ENCODE data around the gene CCDC148. TPM values are rescaled to one million over a fixed set of nuclear protein-coding genes. Genes with fewer than 3 reads are reported as not detected.

Gene CCDC148
- total and polyA plus RNA-seq, 2 donors (not counting 3 experiments of a cell fraction or from before 2014, with no cell fraction given) = 0.04 to 0.69 TPM

DNA sequence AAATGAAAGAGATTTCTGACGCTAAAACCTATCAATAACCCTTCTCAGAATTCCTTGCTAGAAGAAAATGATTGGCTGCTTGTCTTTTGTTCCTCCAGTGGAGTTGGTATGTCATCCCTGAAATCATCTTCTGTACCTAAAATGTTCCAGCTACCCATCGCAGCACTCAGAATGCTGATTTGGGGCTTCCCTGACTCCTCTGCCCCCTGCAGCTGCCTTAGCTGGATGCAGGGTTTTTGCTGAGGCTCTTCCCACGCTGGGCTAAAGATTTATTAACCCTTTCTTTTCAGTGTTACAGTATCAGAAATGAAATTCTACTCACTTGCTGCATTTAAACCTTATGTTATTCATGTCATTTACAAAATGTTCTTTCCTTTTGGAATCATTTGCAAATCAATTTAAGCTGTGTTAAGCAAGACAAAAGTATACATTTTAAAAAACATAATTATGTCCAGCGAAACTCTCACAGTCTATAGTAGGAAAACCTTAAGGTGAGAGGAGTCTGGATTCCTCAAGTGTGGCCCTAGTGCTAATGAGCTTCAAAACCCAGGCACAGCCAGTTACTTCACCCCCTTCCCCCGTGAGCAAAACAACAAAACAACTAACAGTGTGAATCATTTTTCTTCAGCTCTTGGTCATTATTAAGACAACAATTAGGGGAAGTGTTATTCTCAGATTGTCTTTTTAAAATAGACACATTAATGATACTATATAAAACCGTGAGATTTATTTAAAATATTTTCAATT is 33.0 kb upstream of the CCDC148 start:
- Histone ChIP-seq H3K27ac (ENCODE audit: insufficient read depth, low read depth, low read length) (no peak overlapping the region), H3K9me1 (replicated peaks; ENCODE audit: control insufficient read depth, extremely low read depth, insufficient read depth, low read length) (no peaks in the 10 kb centered on the region), H3K9me3 (replicated peaks; ENCODE audit: control insufficient read depth, insufficient read depth, low read length) (no peaks in the 10 kb centered on the region), H3K4me2 (ENCODE audit: insufficient read depth, low read length) (peak overlapping the region; percentile 34), H3K79me2 (ENCODE audit: control insufficient read depth, insufficient read depth, low read length) (peaks cover 58% of the 10 kb centered on the region), H3K9ac (replicated peaks; ENCODE audit: extremely low read depth, insufficient read depth, low read length) (no peak overlapping the region), H3K36me3 (ENCODE audit: control insufficient read depth in 2 of 2, extremely low read depth in 1 of 2, insufficient read depth in 2 of 2, low read length in 2 of 2) (no peaks in the 10 kb centered on the region), H2AFZ (ENCODE audit: low read depth, low read length) (no peak overlapping the region), H4K20me1 (replicated peaks; ENCODE audit: control insufficient read depth, extremely low read depth, insufficient read depth, low read length) (peaks cover 5% of the 10 kb centered on the region), H3K4me3 (replicated peaks in 1 of 3; ENCODE audit: insufficient read depth in 1 of 3, low read depth in 1 of 3, low read length in 3 of 3) (no peak overlapping the region), H3K27me3 (ENCODE audit: control insufficient read depth in 2 of 2, insufficient read depth in 2 of 2, low read length in 2 of 2) (no peaks in the 10 kb centered on the region), H3K4me1 (ENCODE audit: control insufficient read depth, extremely low read depth, insufficient read depth, low read length) (peaks cover 10% of the 10 kb centered on the region)
- FAIRE-seq (peak; percentile 26), DNase-seq (ENCODE audit: low read depth, low spot score) (peak; percentile 47)
- dilution Hi-C loops (cut with MboI; ENCODE audit: extremely low pct_ligation_motif_present, low sequenced_read_pairs) (no loop called here), intact Hi-C loops (cut with micrococcal nuclease) (no loop called here)
- BruUV-seq (replicated peaks) = no TSS peak
- TF ChIP-seq, protein P1, sequence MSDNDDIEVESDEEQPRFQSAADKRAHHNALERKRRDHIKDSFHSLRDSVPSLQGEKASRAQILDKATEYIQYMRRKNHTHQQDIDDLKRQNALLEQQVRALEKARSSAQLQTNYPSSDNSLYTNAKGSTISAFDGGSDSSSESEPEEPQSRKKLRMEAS (IDR thresholded peaks at IDR 0.05; ENCODE audit: insufficient read depth, insufficient read length) = no peak
- TF ChIP-seq GATA2 (IDR thresholded peaks at IDR 0.05; ENCODE audit: insufficient read depth, insufficient read length, low read depth, low read length) (no peak), FOS (IDR thresholded peaks at IDR 0.05; ENCODE audit: borderline replicate concordance, insufficient read depth, low read length) (peak; percentile 25), MYC (IDR thresholded peaks at IDR 0.05; ENCODE audit: low read depth, low read length) (no peak), POLR2AphosphoS5 (IDR thresholded peaks at IDR 0.05; ENCODE audit: insufficient read depth, low read depth, low read length) (no peak), EZH2 (IDR thresholded peaks at IDR 0.05; ENCODE audit: borderline replicate concordance, low read depth, low read length, severe bottlenecking) (no peak), JUN (IDR thresholded peaks at IDR 0.05; ENCODE audit: borderline replicate concordance, insufficient read depth, insufficient read length, low read depth) (peak; percentile 3), POLR2A (IDR thresholded peaks at IDR 0.05; ENCODE audit: low read depth, low read length) (no peak)
- TF ChIP-seq, protein P2, sequence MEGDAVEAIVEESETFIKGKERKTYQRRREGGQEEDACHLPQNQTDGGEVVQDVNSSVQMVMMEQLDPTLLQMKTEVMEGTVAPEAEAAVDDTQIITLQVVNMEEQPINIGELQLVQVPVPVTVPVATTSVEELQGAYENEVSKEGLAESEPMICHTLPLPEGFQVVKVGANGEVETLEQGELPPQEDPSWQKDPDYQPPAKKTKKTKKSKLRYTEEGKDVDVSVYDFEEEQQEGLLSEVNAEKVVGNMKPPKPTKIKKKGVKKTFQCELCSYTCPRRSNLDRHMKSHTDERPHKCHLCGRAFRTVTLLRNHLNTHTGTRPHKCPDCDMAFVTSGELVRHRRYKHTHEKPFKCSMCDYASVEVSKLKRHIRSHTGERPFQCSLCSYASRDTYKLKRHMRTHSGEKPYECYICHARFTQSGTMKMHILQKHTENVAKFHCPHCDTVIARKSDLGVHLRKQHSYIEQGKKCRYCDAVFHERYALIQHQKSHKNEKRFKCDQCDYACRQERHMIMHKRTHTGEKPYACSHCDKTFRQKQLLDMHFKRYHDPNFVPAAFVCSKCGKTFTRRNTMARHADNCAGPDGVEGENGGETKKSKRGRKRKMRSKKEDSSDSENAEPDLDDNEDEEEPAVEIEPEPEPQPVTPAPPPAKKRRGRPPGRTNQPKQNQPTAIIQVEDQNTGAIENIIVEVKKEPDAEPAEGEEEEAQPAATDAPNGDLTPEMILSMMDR (IDR thresholded peaks at IDR 0.05; ENCODE audit: extremely low read depth in 1 of 2, insufficient read depth in 1 of 2, low read depth in 1 of 2, low read length in 2 of 2) = no peak
- ChIA-PET POLR2A (no interaction called here), CTCF (interaction anchor here (1.0 to 1.5 kb wide), 3 partner anchors 25 to 256 kb away, joined by 3 to 4 read pairs (median 3); no protein-coding TSS in a partner anchor)

Data from endothelial cell of umbilical vein (primary cell).